HepG2 (cell line): Measurements from ENCODE around the gene KRT12. TPM values are rescaled to one million over a fixed set of nuclear protein-coding genes. Genes with fewer than 3 reads are reported as not detected.

Experiments
- BRCA1 ChIP-seq: sonication (generic); formaldehyde crosslinking; IDR thresholded peaks from 2 replicates; pipeline ENCODE4 v1.4.0; 2020; ENCODE audit warnings: missing genetic modification reagents
- CBX1 ChIP-seq: IDR thresholded peaks from one replicate; pipeline ENCODE4 v1.6.1; 2016; ENCODE audit warnings: antibody characterized with exemption, low read depth
- CENPT ChIP-seq: sonication (generic); formaldehyde crosslinking; IDR thresholded peaks from 2 replicates; pipeline ENCODE4 v1.8.0; 2022; ENCODE audit warnings: low read depth, mild to moderate bottlenecking, moderate library complexity, missing genetic modification reagents
- EED ChIP-seq: sonication (generic); formaldehyde crosslinking; IDR thresholded peaks from 2 replicates; pipeline ENCODE4 v1.5.0; 2020; ENCODE audit warnings: mild to moderate bottlenecking, missing genetic modification reagents
- FOXM1 ChIP-seq: sonication (generic); formaldehyde crosslinking; IDR thresholded peaks from 2 replicates; pipeline ENCODE4 v1.5.0; 2020; ENCODE audit warnings: missing genetic modification reagents
- HNRNPL ChIP-seq: fragments of 200-400 bp; formaldehyde crosslinking; IDR thresholded peaks from 2 replicates; pipeline ENCODE4 v1.6.1; 2017; ENCODE audit warnings: mild to moderate bottlenecking, low read depth, low read length
- JARID2 ChIP-seq: sonication (generic); formaldehyde crosslinking; IDR thresholded peaks from 2 replicates; pipeline ENCODE4 v1.8.1; 2023; ENCODE audit warnings: missing genetic modification reagents, inconsistent platforms; ENCODE audit not compliant: insufficient replicate concordance
- KAT7 ChIP-seq: IDR thresholded peaks from 2 replicates; pipeline ENCODE4 v1.6.1; 2018; ENCODE audit warnings: borderline replicate concordance, missing compliant biosample characterization
- KDM6A ChIP-seq: IDR thresholded peaks from 2 replicates; pipeline ENCODE4 v1.6.1; 2016; ENCODE audit warnings: low read depth
- MIXL1 ChIP-seq: IDR thresholded peaks from 2 replicates; pipeline ENCODE4 v1.6.1; 2016
- MLXIP ChIP-seq: sonication (generic); formaldehyde crosslinking; IDR thresholded peaks from 2 replicates; pipeline ENCODE4 v1.9.0; 2021; ENCODE audit warnings: missing genetic modification reagents, borderline replicate concordance
- NFIC ChIP-seq: IDR thresholded peaks from 2 replicates; pipeline ENCODE4 v1.6.1; 2012; ENCODE audit warnings: mild to moderate bottlenecking, low read length, inconsistent platforms
- NR2F6 ChIP-seq, 2 experiments: IDR thresholded peaks; 2 replicates each; pipeline ENCODE4 v1.6.1; 2016; ENCODE audit warnings: antibody characterized with exemption in 1 of 2, mild to moderate bottlenecking in 1 of 2
- PPARG ChIP-seq: conservative IDR thresholded peaks from 2 replicates; pipeline ENCODE4 v1.6.1; 2016; ENCODE audit warnings: missing biosample characterization, missing genetic modification reagents
- RAD21 ChIP-seq: fragments of 450-650 bp; formaldehyde crosslinking; IDR thresholded peaks from 2 replicates; pipeline ENCODE4 v1.5.0; 2020; ENCODE audit warnings: mild to moderate bottlenecking
- SKI ChIP-seq: fragments of 450-650 bp; IDR thresholded peaks from one replicate; pipeline ENCODE4 v1.6.1; 2018; ENCODE audit warnings: mild to moderate bottlenecking; ENCODE audit not compliant: partially characterized antibody
- SMARCC2 ChIP-seq: fragments of 450-650 bp; IDR thresholded peaks from 2 replicates; pipeline ENCODE4 v1.6.1; 2017; ENCODE audit warnings: antibody characterized with exemption, mild to moderate bottlenecking
- SNAPC5 ChIP-seq: sonication (generic); formaldehyde crosslinking; IDR thresholded peaks from 2 replicates; pipeline ENCODE4 v1.8.1; 2023; ENCODE audit warnings: mild to moderate bottlenecking, missing genetic modification reagents, borderline replicate concordance
- TEAD2 ChIP-seq: sonication (generic); formaldehyde crosslinking; IDR thresholded peaks from 2 replicates; pipeline ENCODE4 v1.9.0; 2021; ENCODE audit warnings: missing genetic modification reagents
- THYN1 ChIP-seq: sonication (generic); formaldehyde crosslinking; IDR thresholded peaks from 2 replicates; pipeline ENCODE4 v1.8.1; 2023; ENCODE audit warnings: low read depth, mild to moderate bottlenecking, moderate library complexity, missing genetic modification reagents, borderline replicate concordance
- ZFX ChIP-seq: sonication (generic); formaldehyde crosslinking; IDR thresholded peaks from 2 replicates; pipeline ENCODE4 v1.4.0; 2020; ENCODE audit warnings: mild to moderate bottlenecking, low read depth, missing genetic modification reagents, moderate library complexity
- ZNF160 ChIP-seq: sonication (generic); formaldehyde crosslinking; IDR thresholded peaks from 2 replicates; pipeline ENCODE4 v1.8.0; 2022; ENCODE audit warnings: mild to moderate bottlenecking, inconsistent platforms, missing genetic modification reagents
- ZNF331 ChIP-seq: sonication (generic); formaldehyde crosslinking; IDR thresholded peaks from 2 replicates; pipeline ENCODE4 v1.4.0; 2020; ENCODE audit warnings: missing genetic modification reagents
- ZNF570 ChIP-seq: sonication (generic); formaldehyde crosslinking; IDR thresholded peaks from 2 replicates; pipeline ENCODE4 v1.4.0; 2020; ENCODE audit warnings: mild to moderate bottlenecking, missing genetic modification reagents, borderline replicate concordance
- ZNF660 ChIP-seq: sonication (generic); formaldehyde crosslinking; IDR thresholded peaks from 2 replicates; pipeline ENCODE4 v1.5.1; 2020; ENCODE audit warnings: mild to moderate bottlenecking, low read depth, missing genetic modification reagents, borderline replicate concordance
- ZNF792 ChIP-seq: IDR thresholded peaks from 2 replicates; pipeline ENCODE4 v1.6.1; 2016
- polyA plus RNA-seq, 8 experiments: library from polyadenylated mRNA; depleted of rRNA in 3 of 8; stranded (reverse) in 7 of 8; unstranded in 1 of 8; fragments of >200 nt; fragmentation: Illumina TruSeq in 4 of 8; extraction: Trizol in 4 of 8; gene quantifications; 2 replicates each; pipeline versions ENCODE4 v1.2.1 to v1.2.3, GENCODE V29; 2011 to 2016; ENCODE audit warnings: low read depth in 4 of 8, missing spikeins in 1 of 8, mixed read lengths in 1 of 8; ENCODE audit not compliant: insufficient read depth in 1 of 8
- total RNA-seq, 5 experiments: library from RNA; depleted of rRNA; stranded (reverse); fragments of >200 nt; fragmentation: Illumina TruSeq; extraction: Trizol; gene quantifications; 2 replicates each; pipeline ENCODE4 v1.2.3, GENCODE V29; 2016; ENCODE audit warnings: low read depth in 1 of 5
- TF ChIP-seq, protein P1 (sequence below): sonication (generic); formaldehyde crosslinking; IDR thresholded peaks from 2 replicates; pipeline ENCODE4 v1.4.0; 2020; ENCODE audit warnings: missing genetic modification reagents, mild to moderate bottlenecking, borderline replicate concordance

The KRT12 gene
- total and polyA plus RNA-seq, 2 of the 13 experiments (the other 11 are each of a cell fraction or from before 2014, with no cell fraction given): 0.07 to 0.09 TPM

GRCh38 chr17:40818733-40819527, 48.1 kb downstream of the KRT12 start (continued):
- TF ChIP-seq MLXIP (no peak), SKI (peak; percentile 64), JARID2 (CRISPR knock-in tag) (no peak), BRCA1 (CRISPR knock-in tag) (no peak), NFIC (no peak), KAT7 (peak; percentile 50; the same call in 1 of the 2 replicates), ZNF160 (CRISPR knock-in tag) (no peak), FOXM1 (CRISPR knock-in tag) (no peak), NR2F6 (IDR thresholded peaks at IDR 0.05) (no peak), NR2F6 (CRISPR knock-in tag; IDR thresholded peaks at IDR 0.05) (no peak), CENPT (0 out of 2 replicates have a peak, but pooled peaks have one; percentile 56), RAD21 (CRISPR knock-in tag) (peak; percentile 61; the same call in 1 of the 2 replicates), EED (no peak), CBX1 (no peak), TEAD2 (CRISPR knock-in tag) (no peak), ZNF660 (CRISPR knock-in tag) (no peak), ZNF570 (CRISPR knock-in tag) (no peak), SMARCC2 (no peak), KDM6A (CRISPR knock-in tag) (no peak), SNAPC5 (no peak), THYN1 (CRISPR knock-in tag) (no peak), ZNF331 (0 out of 2 replicates have a peak, but pooled peaks have one; percentile 30), HNRNPL (no peak), ZNF792 (CRISPR knock-in tag) (no peak), ZFX (CRISPR knock-in tag) (no peak; the same call in 1 of the 2 replicates), PPARG (CRISPR knock-in tag) (no peak), MIXL1 (CRISPR knock-in tag) (no peak)
- TF ChIP-seq, protein P1, sequence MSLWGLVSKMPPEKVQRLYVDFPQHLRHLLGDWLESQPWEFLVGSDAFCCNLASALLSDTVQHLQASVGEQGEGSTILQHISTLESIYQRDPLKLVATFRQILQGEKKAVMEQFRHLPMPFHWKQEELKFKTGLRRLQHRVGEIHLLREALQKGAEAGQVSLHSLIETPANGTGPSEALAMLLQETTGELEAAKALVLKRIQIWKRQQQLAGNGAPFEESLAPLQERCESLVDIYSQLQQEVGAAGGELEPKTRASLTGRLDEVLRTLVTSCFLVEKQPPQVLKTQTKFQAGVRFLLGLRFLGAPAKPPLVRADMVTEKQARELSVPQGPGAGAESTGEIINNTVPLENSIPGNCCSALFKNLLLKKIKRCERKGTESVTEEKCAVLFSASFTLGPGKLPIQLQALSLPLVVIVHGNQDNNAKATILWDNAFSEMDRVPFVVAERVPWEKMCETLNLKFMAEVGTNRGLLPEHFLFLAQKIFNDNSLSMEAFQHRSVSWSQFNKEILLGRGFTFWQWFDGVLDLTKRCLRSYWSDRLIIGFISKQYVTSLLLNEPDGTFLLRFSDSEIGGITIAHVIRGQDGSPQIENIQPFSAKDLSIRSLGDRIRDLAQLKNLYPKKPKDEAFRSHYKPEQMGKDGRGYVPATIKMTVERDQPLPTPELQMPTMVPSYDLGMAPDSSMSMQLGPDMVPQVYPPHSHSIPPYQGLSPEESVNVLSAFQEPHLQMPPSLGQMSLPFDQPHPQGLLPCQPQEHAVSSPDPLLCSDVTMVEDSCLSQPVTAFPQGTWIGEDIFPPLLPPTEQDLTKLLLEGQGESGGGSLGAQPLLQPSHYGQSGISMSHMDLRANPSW (CRISPR knock-in tag): 0 out of 2 replicates have a peak, but pooled peaks have one; percentile 64
